ENCODE data around the gene KIF6. TPM values are rescaled to one million over a fixed set of nuclear protein-coding genes. Genes with fewer than 3 reads are reported as not detected.
"Not testable (repeated sequence)": the region's sequence is repeated elsewhere in the genome, so short reads cannot be mapped to it uniquely, and the experiment has no call there.

Gene KIF6
- total RNA-seq, 1 donor from 2014 or later, result not detected

DNA sequence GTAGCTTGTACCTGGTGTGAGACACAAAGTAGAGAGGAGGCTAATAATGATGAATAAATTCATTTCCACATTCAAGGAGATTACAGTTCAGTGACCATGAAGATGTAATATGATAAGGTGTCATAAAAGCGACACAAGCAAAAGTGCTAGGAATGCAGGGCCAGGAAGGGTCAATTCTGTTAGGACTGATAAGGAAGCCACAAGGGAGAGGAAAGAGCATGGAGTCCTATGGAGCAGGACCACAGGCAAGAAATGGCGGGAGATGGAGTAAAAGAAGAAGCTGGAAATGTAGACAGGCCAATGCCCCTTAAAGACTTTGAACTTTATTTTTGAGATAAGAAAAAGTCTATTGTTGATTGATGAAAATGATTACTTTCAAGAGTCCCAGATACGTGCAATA, 240.9 kb downstream of the KIF6 start:
- ChIA-PET CTCF (no interaction called here), POLR2A (no interaction called here)
- TF ChIP-seq, protein P1, sequence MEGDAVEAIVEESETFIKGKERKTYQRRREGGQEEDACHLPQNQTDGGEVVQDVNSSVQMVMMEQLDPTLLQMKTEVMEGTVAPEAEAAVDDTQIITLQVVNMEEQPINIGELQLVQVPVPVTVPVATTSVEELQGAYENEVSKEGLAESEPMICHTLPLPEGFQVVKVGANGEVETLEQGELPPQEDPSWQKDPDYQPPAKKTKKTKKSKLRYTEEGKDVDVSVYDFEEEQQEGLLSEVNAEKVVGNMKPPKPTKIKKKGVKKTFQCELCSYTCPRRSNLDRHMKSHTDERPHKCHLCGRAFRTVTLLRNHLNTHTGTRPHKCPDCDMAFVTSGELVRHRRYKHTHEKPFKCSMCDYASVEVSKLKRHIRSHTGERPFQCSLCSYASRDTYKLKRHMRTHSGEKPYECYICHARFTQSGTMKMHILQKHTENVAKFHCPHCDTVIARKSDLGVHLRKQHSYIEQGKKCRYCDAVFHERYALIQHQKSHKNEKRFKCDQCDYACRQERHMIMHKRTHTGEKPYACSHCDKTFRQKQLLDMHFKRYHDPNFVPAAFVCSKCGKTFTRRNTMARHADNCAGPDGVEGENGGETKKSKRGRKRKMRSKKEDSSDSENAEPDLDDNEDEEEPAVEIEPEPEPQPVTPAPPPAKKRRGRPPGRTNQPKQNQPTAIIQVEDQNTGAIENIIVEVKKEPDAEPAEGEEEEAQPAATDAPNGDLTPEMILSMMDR (IDR thresholded peaks at IDR 0.05), result no peak
- H3K4me3 Mint-ChIP-seq, result no peak overlapping the region
- H3K36me3 Mint-ChIP-seq (ENCODE audit: low read depth), result no peaks in the 10 kb centered on the region
- H3K9me3 Mint-ChIP-seq, result no peaks in the 10 kb centered on the region
- peaks cover 11% of the 10 kb centered on the region for H3K27me3 Mint-ChIP-seq
- no peak overlapping the region for H3K27ac Mint-ChIP-seq
- DNase-seq (no peak), ATAC-seq (ENCODE audit: low read depth) (no peak)
- intact Hi-C loops (cut with micrococcal nuclease), result no loop called here
- H3K4me1 Mint-ChIP-seq, result no peaks in the 10 kb centered on the region

DNA sequence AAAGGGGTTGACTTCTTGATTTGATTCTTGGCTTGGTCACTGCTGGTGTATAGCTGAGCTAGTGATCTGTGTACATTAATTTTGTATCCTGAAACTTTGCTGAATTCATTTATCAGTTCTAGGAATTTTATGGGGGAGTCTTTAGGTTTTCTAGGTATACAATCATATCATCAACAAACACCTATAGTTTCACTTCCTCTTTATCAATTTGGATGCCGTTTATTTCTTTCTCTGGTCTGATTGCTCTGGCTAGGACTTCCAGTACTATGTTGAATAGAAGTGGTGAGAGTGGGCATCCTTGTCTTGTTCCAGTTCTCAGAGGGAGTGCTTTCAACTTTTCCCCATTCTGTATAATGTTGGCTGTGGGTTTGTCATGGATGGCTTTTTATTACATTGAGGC, 245.4 kb downstream of the KIF6 start:
- H3K36me3 Mint-ChIP-seq (ENCODE audit: low read depth); H3K27me3 Mint-ChIP-seq; DNase-seq; H3K4me1 Mint-ChIP-seq; ATAC-seq (ENCODE audit: low read depth); POLR2A ChIA-PET; CTCF ChIA-PET; H3K27ac Mint-ChIP-seq; H3K4me3 Mint-ChIP-seq; intact Hi-C loops (cut with micrococcal nuclease); H3K9me3 Mint-ChIP-seq: not testable (repeated sequence)

DNA sequence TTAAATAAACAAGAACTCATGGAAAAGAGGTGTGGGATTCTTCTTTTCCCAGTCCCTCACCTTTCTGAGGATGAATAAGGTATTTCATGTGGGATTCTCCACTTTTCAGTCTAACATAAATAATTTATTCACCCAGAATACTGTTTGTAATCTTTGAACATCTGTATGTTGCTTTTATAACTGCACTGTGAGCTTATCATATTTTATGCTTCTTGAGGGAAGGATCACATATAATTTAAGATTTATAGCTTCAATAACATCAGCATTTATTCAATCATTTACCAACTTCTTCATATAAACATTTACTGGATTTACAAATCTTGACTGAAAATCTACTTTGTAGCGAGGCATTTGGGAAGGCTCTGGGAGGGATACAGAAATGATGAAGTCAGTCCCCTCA, 248.5 kb downstream of the KIF6 start:
- CTCF ChIA-PET, result no interaction called here
- H3K27ac Mint-ChIP-seq, result no peak overlapping the region
- peaks cover 1% of the 10 kb centered on the region for H3K9me3 Mint-ChIP-seq
- intact Hi-C loops (cut with micrococcal nuclease), result no loop called here
- no peaks in the 10 kb centered on the region for H3K36me3 Mint-ChIP-seq (ENCODE audit: low read depth)
- DNase-seq (no peak), ATAC-seq (ENCODE audit: low read depth) (no peak)
- no peak overlapping the region for H3K4me3 Mint-ChIP-seq
- peaks cover 6% of the 10 kb centered on the region for H3K4me1 Mint-ChIP-seq
- peaks cover 4% of the 10 kb centered on the region for H3K27me3 Mint-ChIP-seq
- TF ChIP-seq, protein P1 (IDR thresholded peaks at IDR 0.05), result no peak
- POLR2A ChIA-PET, result no interaction called here

DNA sequence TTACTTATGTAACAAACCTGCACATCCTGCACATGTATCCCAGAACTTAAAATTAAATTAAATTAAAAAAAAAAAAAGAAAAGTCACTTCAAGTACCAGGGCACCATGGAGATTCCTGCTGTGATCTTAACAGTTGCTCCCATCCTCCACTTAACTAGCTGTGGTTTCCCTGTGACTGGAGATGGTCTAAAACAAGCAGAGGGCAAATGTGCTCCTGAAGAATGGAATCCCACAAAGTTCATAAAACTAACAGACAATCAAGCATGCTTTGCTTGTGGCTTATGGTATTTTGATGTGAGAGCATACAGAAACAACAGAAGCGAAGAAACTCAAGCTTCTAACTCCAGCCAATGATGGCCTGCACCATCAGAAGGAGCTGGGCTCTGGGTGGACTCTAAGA, 249.1 kb downstream of the KIF6 start:
- TF ChIP-seq, protein P1 (IDR thresholded peaks at IDR 0.05), result no peak
- ChIA-PET CTCF (no interaction called here), POLR2A (no interaction called here)
- H3K36me3 Mint-ChIP-seq (ENCODE audit: low read depth), result no peaks in the 10 kb centered on the region
- no peak overlapping the region for H3K27ac Mint-ChIP-seq
- peaks cover 6% of the 10 kb centered on the region for H3K4me1 Mint-ChIP-seq
- H3K9me3 Mint-ChIP-seq, result peaks cover 1% of the 10 kb centered on the region
- intact Hi-C loops (cut with micrococcal nuclease), result no loop called here
- no peak overlapping the region for H3K4me3 Mint-ChIP-seq
- no peak for ATAC-seq (ENCODE audit: low read depth)
- no peak for DNase-seq
- no peaks in the 10 kb centered on the region for H3K27me3 Mint-ChIP-seq

DNA sequence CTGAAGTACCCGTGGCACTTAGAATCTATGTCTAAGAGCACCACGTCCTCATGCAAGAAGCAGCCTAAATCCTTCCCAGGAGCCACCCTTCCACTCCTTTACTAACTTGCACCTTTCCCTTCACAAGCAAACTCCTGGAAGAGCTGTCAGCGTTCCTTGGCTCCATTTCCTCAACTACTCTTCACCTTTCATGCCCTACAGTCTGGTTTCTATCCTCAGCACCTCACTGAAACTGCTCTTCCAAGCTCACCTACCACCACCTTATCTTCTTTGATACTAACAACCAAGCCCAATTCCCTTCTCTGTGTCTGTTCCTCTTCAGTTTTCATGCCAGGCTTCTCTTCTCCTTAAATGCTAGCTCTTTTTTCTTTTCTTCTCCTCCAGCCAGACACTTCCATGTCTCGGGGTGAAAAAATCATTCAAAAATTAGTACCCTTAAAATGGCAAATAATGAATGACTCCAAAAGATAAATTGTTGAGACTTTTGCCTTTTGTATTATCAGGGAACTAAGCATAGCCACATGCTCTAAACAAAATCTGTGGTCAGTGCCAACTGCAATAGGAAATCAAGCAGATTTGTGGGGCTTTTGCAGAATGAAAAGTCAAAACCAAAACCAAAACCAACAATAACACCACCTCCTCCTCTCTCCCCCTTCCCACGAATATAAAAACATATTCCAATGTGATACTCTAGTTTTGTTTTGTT, 253.1 kb downstream of the KIF6 start:
- POLR2A ChIA-PET, result no interaction called here

More for the DNA sequence above, 253.1 kb downstream of the KIF6 start:
- DNase-seq (no peak), ATAC-seq (ENCODE audit: low read depth) (no peak)
- CTCF ChIA-PET, result no interaction called here
- peaks cover 4% of the 10 kb centered on the region for H3K9me3 Mint-ChIP-seq
- intact Hi-C loops (cut with micrococcal nuclease), result no loop called here
- H3K27me3 Mint-ChIP-seq, result peaks cover 2% of the 10 kb centered on the region
- no peak overlapping the region for H3K27ac Mint-ChIP-seq
- H3K4me1 Mint-ChIP-seq, result peaks cover 6% of the 10 kb centered on the region
- H3K4me3 Mint-ChIP-seq, result no peak overlapping the region
- TF ChIP-seq, protein P1 (IDR thresholded peaks at IDR 0.05), result no peak
- H3K36me3 Mint-ChIP-seq (ENCODE audit: low read depth), result peaks cover 2% of the 10 kb centered on the region
